HG02759 (cell line): ENCODE results near the gene COL4A4.
A peak's percentile ranks its signal among the peaks of the same experiment; 100 is the strongest.
"Not testable (repeated sequence)": the region's sequence is repeated elsewhere in the genome, so short reads cannot be mapped to it uniquely, and the experiment has no call there.

Source experiments
- ATAC-seq: cut with Tn5 transposase; IDR thresholded peaks from one replicate; pipeline ENCODE4 v1.9.1; 2021; ENCODE audit warnings: mild to moderate bottlenecking, moderate library complexity; ENCODE audit not compliant: unreplicated experiment

The COL4A4 gene

GRCh38 chr2:227163998-227164762 lies at the start of gene COL4A4, which contains the start of gene COL4A3:
COL4A4 (minus strand) TSS chr2:227164205; CDS start chr2:227147483, 16,722 bp downstream.
COL4A3 (plus strand) TSS chr2:227164624; CDS start chr2:227164727, 103 bp downstream.
- ATAC-seq: peak; percentile 61

GRCh38 chr2:227207573-227207972 lies 43.6 kb upstream of the COL4A4 start:
- no peak for ATAC-seq

- ATAC-seq: no peak
These were observed 42.4 kb upstream of the COL4A4 start for GRCh38 chr2:227206406-227206805.

- ATAC-seq: no peak
These were observed 41.7 kb upstream of the COL4A4 start for GRCh38 chr2:227205701-227206100.

GRCh38 chr2:227204452-227204851 lies 40.4 kb upstream of the COL4A4 start:
- ATAC-seq: no peak

- no peak for ATAC-seq
These were observed 37.8 kb upstream of the COL4A4 start for GRCh38 chr2:227201771-227202170.

GRCh38 chr2:227198866-227199265 lies 34.9 kb upstream of the COL4A4 start:
- ATAC-seq: no peak

GRCh38 chr2:227194219-227194618 lies 30.2 kb upstream of the COL4A4 start:
- no peak for ATAC-seq

GRCh38 chr2:227192491-227192890 lies 28.5 kb upstream of the COL4A4 start:
- ATAC-seq: no peak

- no peak for ATAC-seq
These were observed 27.4 kb upstream of the COL4A4 start for GRCh38 chr2:227191367-227191766.

- ATAC-seq: peak; percentile 61
These were observed 24.3 kb upstream of the COL4A4 start for GRCh38 chr2:227188292-227188691.

- no peak for ATAC-seq
These were observed 22.7 kb upstream of the COL4A4 start for GRCh38 chr2:227186751-227187150.

- no peak for ATAC-seq
These were observed 21.7 kb upstream of the COL4A4 start for GRCh38 chr2:227185615-227186232.

GRCh38 chr2:227183657-227184367 lies 19.8 kb upstream of the COL4A4 start:
- no peak for ATAC-seq

GRCh38 chr2:227182765-227183164 lies 18.8 kb upstream of the COL4A4 start:
- no peak for ATAC-seq

- ATAC-seq: no peak
These were observed 16.8 kb upstream of the COL4A4 start for GRCh38 chr2:227180770-227181169.

- ATAC-seq: no peak
These were observed 16.1 kb upstream of the COL4A4 start for GRCh38 chr2:227179988-227180685.

- no peak for ATAC-seq
These were observed 13.8 kb upstream of the COL4A4 start for GRCh38 chr2:227177592-227178336.

- not testable (repeated sequence) for ATAC-seq
These were observed 7.8 kb upstream of the COL4A4 start for GRCh38 chr2:227171779-227172178.

- ATAC-seq: peak; percentile 66
These were observed 822 bp upstream of the COL4A4 start for GRCh38 chr2:227164763-227165291.
